ENCODE measurements around the gene KDM4C.

- TF ChIP-seq CTCF (IDR thresholded peaks at IDR 0.05) (no peak), POLR2A (IDR thresholded peaks at IDR 0.05) (no peak), EP300 (IDR thresholded peaks at IDR 0.05; ENCODE audit: low read depth) (no peak)
Measured at GRCh38 chr9:7192266-7192665, 434.5 kb downstream of the KDM4C start.
